Measurements from ENCODE around the gene TBC1D14.
"Not testable (repeated sequence)": the region's sequence is repeated elsewhere in the genome, so short reads cannot be mapped to it uniquely, and the experiment has no call there.

TBC1D14 gene

DNA sequence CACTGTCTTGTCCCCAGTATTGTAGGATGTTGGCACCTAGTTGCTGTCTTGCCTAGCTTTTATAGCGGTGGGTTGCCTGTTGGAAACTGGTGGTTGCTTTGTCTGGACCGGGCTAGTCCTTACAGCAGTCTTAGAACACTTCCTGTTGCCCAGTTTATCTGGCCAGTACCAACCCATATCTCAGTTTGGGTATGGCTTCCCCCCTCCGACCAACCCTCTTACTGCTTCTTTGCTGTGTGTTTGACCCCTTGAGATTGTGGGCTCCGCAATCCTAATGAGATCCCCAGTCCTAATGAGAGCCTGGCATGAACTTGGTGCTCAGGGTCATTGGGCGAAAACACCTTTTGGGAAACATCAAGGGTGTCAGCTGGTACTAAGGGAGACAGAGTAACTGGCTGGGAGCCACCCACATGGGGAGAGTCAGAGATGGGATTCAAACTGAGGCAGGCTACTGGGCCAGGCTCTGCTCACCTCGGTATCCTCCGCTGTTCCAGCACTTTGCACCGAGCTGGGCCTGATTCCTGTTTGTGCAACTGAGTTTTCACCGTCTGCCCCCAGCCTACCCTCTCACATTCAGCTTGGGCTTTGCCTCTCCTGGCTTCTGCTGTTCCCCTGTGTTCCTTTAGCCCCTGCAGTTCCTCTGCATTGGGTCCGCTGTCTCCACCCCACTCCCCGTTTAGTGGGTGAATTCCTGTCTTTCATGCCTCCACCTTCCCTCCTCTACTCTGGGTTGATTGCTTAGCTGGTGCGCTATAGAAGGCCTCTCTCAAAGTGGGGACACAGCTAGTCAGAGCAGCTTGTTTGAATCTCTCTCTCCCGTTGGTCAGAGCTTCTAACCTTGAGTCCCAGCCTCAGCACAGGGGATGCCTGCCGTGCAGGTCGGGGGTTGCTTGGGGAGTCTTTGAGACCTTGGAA is 1.6 kb downstream of the TBC1D14 start:
- no peak for DNase-seq

DNA sequence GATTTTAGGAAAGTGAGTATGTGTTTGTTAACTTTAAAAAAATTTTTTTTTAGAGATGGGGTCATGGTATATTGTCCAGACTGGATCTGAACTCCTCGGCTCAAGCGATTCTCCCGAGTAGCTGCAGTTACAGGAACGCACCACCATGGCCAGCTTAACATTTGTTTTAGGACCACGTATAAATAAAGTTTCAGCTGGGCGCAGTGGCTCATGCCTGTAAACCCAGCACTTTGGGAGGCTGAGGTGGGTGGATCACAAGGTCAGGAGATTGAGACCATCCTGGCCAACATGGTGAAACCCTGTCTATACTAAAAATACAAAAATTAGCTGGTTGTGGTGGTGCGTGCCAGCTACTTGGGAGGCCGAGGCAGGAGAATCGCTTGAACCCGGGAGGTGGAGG is 2.3 kb downstream of the TBC1D14 start:
- DNase-seq, result not testable (repeated sequence)

GRCh38 chr4:6912441-6912840 is 2.8 kb downstream of the TBC1D14 start:
- DNase-seq, result peak; percentile 39 to 42

DNA sequence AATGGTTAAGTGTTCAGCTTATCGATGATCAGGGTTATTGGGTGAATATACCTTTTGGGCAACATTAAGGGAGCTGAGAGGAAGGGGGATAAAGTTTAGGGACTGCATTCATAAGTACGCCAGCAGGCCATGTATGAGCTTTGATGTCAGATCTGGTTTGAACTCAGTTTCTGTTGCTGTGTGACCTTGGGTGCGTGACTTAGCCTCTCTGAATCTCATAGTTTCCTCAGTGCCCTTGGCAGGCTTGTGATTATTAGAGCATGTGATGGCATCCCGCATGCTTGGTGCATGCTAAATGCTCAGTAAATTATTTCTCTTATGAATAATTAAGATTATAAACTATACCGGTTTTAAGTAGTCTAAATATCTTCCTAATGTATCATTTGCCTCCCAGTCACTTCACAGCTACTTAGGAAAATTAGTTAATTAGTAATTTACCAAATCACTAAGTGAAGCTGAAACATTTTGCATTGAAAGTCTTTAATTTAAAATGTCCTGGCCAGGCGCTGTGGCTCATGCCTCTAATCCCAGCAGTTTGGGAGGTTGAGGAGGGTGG is 3.8 kb downstream of the TBC1D14 start:
- DNase-seq, result no peak

GRCh38 chr4:6914448-6914847 is 4.8 kb downstream of the TBC1D14 start:
- no peak for DNase-seq

- DNase-seq, result no peak
These were observed 5.7 kb downstream of the TBC1D14 start for GRCh38 chr4:6915041-6916005.

- DNase-seq, result no peak
These were observed 6.5 kb downstream of the TBC1D14 start for GRCh38 chr4:6916069-6916586.

DNA sequence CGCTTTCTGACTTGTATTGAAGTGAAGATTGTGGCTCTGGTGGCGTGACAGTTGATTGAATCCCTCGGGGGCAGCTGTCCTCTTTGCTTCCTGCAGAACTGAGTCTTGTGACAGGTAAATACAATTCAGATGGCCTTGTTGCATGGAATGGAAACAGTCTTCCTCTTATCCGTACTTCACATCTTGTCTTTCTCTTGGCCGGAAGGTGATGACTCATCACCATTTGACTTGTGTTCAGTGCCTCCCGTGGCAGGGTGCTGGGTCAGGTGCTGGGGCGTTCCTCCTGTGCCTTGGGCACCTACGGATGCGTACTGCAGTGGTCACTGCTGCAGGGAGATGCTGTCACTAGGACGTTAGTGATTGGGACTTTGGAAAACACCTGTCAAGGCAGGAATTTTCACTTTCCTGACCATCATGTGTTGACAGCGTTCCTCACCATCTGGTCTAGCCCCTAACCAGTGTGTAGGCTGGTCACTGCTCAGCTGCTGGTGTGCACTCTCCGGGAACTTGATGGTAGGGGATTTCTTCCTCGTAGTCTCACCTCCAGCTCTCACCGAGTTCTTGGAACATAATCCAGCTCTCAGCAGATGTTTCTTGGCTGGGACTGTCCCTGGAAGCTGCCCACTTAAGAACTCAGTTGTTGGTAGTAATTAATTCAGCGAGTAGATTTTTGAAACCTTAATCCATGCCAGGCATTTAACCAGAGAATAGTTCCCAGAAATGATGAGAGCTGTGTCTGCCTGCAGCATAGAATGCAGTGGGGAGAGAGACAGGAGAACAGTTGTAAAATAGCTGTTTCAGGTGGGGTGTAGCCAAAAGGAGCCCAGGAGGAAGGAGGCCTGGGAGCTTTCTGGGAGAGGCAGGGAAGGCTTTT is 7.2 kb downstream of the TBC1D14 start:
- peak; percentile 31 to 46 for DNase-seq

- DNase-seq, result peak; percentile 87 to 92
These were observed 8.0 kb downstream of the TBC1D14 start for GRCh38 chr4:6917461-6918271.

DNA sequence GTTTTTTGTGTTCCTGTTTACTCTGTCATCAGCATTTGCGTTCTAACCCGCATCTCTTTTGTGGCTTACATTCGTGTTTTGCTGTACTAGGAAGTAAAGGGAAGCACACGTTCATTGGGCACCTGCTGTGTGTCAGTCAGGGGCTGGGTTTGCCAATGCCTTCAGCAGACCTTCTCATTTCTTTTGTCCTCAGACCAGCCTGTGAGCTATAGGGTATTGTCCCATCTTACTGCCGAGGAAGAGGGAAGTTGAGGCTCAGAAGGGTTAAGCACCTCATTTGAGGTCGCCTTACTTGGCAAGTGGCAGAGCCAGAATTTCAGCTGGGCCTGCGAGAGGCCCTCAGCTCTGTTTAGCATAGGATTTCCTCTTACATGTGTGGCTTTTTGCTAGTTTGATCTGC is 8.7 kb downstream of the TBC1D14 start:
- DNase-seq, result peak; percentile 40 to 55

- no peak for DNase-seq
These were observed 10.5 kb downstream of the TBC1D14 start for GRCh38 chr4:6920171-6920570.

DNA sequence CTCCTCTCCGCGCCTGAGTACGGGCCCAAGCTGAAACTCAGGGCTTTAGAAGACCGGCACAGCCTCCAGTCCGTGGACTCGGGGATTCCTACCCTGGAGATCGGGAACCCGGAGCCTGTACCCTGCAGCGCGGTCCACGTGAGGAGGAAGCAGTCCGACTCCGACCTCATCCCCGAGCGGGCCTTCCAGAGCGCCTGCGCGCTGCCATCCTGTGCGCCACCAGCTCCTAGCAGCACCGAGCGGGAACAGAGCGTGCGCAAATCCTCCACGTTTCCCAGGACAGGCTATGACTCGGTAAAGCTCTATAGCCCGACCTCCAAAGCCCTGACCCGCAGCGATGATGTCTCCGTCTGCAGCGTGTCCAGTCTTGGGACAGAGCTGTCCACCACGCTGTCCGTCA is 13.9 kb downstream of the TBC1D14 start:
- no peak for DNase-seq

- DNase-seq, result no peak
These were observed 14.7 kb downstream of the TBC1D14 start for GRCh38 chr4:6924361-6924779.

DNA sequence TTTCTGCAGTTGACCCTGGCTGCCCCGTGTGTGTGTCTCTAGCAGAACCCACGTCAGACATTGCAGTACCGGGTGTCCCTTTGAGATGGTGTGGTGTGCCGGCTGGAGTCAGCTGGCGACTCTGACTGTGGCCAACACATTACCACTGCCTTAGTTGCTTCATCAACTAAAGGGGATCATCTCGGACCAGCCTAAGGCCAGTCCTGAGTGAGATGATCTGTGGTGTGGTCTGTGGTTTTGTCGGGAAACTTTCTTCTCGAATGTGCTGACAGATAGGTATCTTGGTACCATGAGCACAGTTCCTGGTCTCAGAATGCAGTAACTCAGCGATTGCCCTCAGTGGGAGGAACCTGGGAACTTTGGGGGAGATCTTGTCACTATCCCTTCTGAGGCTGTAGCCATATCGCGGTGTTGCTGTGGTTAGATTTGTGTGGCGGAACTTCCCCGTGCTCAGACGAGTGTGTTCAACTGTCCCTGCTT is 15.8 kb downstream of the TBC1D14 start:
- DNase-seq, result peak; percentile 70 to 79

GRCh38 chr4:6926081-6926480 is 16.5 kb downstream of the TBC1D14 start:
- peak; percentile 90 to 93 for DNase-seq

DNA sequence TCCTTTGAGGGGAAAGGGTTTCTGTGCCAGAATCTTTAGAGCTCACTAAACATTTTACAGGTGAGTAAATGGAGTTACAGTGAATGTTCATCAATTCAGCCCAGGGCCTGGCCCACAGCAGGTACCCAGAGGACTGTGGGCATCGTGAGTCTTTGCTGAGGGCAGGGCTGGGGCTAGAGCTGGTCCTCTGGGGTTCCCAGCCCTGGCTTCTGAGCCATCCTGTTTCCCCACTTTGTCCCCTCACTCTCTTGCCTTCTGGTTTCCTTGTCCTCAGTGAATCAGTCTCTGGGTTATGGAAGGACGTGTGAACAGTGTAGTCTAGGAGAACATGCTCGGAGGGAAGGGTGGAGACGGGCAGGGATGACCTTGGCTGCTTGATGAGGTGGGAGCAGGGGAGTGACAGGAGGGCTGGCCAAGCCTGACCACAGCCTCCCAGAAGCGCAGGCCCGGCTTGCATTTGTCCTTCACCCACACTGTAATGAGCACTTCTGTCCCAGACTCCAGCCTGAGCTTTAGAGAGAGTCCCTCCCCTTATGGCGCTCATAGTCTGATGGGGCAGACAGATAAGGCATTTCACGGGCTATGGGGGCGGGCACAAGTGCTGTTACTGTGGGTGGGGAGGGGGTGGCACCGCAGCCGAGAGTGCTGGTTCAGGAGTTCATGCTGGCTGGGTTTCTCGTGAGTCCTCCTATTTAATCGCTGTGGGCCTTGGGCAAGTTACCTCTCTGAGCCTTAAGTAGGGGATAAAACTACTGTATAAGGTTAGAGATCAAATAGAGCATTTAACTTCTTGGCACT is 17.3 kb downstream of the TBC1D14 start:
- no peak for DNase-seq

- no peak for DNase-seq
These were observed 18.5 kb downstream of the TBC1D14 start for GRCh38 chr4:6928081-6928480.

GRCh38 chr4:6929339-6929811 is 19.7 kb downstream of the TBC1D14 start:
- DNase-seq, result no peak

DNA sequence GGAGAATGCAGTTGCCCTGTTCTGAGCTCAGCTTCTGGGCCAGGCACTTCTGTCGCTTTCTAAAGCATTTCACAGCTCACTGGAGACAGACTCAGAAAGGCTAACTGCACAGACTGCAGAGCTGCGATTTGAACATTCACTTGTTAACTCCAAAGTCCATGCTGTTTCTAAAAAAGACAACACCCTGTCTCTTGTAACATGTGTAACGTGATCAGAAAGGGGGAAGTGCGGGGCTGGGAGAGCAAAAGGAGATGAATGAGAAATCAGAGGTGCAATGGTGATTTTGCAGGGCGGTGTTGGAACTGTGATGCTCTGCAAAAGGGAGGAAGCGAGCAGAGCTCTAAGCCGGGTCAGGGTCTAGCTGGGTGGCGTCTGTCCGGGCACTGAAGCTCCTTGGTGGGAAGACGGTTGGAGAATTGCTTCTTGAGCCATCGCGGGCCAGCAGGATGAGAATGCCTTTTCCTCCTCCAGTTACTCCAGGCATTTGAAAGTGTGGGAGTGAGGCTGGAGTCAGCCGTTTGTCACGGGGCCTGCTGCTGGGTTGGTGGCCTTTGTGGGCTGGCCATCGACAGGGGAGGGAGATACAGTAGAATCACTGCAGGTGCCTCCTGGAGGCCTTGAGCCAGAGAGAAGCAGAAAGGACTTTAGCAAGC is 20.3 kb downstream of the TBC1D14 start:
- DNase-seq, result no peak
